OCI-LY3 (cell line): ENCODE results near the gene TMEM37.

Source experiments
- CTCF ChIP-seq: fragments of 200-600, 300-600 bp; sonication (generic); IDR thresholded peaks from 2 replicates; pipeline ENCODE4 v1.5.1; 2014; ENCODE audit warnings: antibody characterized with exemption, low read length, low read depth
- EZH2phosphoT487 ChIP-seq: fragments of 200-600 bp; shearing (Covaris generic); IDR thresholded peaks from 2 replicates; pipeline ENCODE4 v1.6.1; 2018; ENCODE audit warnings: antibody characterized with exemption, mixed run types, low read depth

- no peak for TF ChIP-seq CTCF
- TF ChIP-seq EZH2phosphoT487: no peak
Observed at GRCh38 chr2:119475857-119476244, 44.2 kb downstream of the TMEM37 start.
